ENCODE measurements around the gene KCND3. TPM values are rescaled to one million over a fixed set of nuclear protein-coding genes. Genes with fewer than 3 reads are reported as not detected.

KCND3 gene
- total and polyA plus RNA-seq, 2 experiments from 2014 or later, result 0.10 to 0.18 TPM

- TF ChIP-seq, protein P1, sequence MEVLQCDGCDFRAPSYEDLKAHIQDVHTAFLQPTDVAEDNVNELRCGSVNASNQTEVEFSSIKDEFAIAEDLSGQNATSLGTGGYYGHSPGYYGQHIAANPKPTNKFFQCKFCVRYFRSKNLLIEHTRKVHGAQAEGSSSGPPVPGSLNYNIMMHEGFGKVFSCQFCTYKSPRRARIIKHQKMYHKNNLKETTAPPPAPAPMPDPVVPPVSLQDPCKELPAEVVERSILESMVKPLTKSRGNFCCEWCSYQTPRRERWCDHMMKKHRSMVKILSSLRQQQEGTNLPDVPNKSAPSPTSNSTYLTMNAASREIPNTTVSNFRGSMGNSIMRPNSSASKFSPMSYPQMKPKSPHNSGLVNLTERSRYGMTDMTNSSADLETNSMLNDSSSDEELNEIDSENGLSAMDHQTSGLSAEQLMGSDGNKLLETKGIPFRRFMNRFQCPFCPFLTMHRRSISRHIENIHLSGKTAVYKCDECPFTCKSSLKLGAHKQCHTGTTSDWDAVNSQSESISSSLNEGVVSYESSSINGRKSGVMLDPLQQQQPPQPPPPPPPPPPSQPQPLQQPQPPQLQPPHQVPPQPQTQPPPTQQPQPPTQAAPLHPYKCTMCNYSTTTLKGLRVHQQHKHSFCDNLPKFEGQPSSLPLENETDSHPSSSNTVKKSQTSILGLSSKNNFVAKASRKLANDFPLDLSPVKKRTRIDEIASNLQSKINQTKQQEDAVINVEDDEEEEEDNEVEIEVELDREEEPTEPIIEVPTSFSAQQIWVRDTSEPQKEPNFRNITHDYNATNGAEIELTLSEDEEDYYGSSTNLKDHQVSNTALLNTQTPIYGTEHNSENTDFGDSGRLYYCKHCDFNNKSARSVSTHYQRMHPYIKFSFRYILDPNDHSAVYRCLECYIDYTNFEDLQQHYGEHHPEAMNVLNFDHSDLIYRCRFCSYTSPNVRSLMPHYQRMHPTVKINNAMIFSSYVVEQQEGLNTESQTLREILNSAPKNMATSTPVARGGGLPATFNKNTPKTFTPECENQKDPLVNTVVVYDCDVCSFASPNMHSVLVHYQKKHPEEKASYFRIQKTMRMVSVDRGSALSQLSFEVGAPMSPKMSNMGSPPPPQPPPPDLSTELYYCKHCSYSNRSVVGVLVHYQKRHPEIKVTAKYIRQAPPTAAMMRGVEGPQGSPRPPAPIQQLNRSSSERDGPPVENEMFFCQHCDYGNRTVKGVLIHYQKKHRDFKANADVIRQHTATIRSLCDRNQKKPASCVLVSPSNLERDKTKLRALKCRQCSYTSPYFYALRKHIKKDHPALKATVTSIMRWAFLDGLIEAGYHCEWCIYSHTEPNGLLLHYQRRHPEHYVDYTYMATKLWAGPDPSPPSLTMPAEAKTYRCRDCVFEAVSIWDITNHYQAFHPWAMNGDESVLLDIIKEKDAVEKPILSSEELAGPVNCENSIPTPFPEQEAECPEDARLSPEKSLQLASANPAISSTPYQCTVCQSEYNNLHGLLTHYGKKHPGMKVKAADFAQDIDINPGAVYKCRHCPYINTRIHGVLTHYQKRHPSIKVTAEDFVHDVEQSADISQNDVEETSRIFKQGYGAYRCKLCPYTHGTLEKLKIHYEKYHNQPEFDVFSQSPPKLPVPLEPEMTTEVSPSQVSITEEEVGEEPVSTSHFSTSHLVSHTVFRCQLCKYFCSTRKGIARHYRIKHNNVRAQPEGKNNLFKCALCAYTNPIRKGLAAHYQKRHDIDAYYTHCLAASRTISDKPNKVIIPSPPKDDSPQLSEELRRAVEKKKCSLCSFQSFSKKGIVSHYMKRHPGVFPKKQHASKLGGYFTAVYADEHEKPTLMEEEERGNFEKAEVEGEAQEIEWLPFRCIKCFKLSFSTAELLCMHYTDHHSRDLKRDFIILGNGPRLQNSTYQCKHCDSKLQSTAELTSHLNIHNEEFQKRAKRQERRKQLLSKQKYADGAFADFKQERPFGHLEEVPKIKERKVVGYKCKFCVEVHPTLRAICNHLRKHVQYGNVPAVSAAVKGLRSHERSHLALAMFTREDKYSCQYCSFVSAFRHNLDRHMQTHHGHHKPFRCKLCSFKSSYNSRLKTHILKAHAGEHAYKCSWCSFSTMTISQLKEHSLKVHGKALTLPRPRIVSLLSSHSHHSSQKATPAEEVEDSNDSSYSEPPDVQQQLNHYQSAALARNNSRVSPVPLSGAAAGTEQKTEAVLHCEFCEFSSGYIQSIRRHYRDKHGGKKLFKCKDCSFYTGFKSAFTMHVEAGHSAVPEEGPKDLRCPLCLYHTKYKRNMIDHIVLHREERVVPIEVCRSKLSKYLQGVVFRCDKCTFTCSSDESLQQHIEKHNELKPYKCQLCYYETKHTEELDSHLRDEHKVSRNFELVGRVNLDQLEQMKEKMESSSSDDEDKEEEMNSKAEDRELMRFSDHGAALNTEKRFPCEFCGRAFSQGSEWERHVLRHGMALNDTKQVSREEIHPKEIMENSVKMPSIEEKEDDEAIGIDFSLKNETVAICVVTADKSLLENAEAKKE (CRISPR knock-in tag; IDR thresholded peaks at IDR 0.05), result no peak
- TF ChIP-seq EZH2phosphoT487 (IDR thresholded peaks at IDR 0.05; ENCODE audit: unreplicated experiment) (no peak), EZH2 (IDR thresholded peaks at IDR 0.05; ENCODE audit: low read depth, unreplicated experiment) (no peak), NANOG (IDR thresholded peaks at IDR 0.05; ENCODE audit: borderline replicate concordance) (no peak), ZNF331 (CRISPR knock-in tag; IDR thresholded peaks at IDR 0.05; ENCODE audit: low read depth) (no peak), ETS1 (IDR thresholded peaks at IDR 0.05) (no peak), JUNB (IDR thresholded peaks at IDR 0.05; ENCODE audit: unreplicated experiment) (no peak), ZNF114 (CRISPR knock-in tag; IDR thresholded peaks at IDR 0.05) (no peak)
- TF ChIP-seq, protein P2, sequence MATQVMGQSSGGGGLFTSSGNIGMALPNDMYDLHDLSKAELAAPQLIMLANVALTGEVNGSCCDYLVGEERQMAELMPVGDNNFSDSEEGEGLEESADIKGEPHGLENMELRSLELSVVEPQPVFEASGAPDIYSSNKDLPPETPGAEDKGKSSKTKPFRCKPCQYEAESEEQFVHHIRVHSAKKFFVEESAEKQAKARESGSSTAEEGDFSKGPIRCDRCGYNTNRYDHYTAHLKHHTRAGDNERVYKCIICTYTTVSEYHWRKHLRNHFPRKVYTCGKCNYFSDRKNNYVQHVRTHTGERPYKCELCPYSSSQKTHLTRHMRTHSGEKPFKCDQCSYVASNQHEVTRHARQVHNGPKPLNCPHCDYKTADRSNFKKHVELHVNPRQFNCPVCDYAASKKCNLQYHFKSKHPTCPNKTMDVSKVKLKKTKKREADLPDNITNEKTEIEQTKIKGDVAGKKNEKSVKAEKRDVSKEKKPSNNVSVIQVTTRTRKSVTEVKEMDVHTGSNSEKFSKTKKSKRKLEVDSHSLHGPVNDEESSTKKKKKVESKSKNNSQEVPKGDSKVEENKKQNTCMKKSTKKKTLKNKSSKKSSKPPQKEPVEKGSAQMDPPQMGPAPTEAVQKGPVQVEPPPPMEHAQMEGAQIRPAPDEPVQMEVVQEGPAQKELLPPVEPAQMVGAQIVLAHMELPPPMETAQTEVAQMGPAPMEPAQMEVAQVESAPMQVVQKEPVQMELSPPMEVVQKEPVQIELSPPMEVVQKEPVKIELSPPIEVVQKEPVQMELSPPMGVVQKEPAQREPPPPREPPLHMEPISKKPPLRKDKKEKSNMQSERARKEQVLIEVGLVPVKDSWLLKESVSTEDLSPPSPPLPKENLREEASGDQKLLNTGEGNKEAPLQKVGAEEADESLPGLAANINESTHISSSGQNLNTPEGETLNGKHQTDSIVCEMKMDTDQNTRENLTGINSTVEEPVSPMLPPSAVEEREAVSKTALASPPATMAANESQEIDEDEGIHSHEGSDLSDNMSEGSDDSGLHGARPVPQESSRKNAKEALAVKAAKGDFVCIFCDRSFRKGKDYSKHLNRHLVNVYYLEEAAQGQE (IDR thresholded peaks at IDR 0.05; ENCODE audit: unreplicated experiment), result no peak
Observed at GRCh38 chr1:111904478-111905218, 84.8 kb downstream of the KCND3 start (continued).
